Neuronal stem cell (in vitro differentiated cells): Measurements from ENCODE around the gene KCNIP2.

Experiments used
- DNase-seq: peaks from one replicate; pipeline ENCODE4 v3.0.0-alpha.2; 2013; ENCODE audit warnings: low spot score
- H2AFZ ChIP-seq: one replicate; pipeline ENCODE4 v1.6.1; 2013; ENCODE audit warnings: mild to moderate bottlenecking, low read length, inconsistent platforms
- H2AK5ac ChIP-seq: 2 replicates; pipeline ENCODE4 v1.6.1; 2013; ENCODE audit warnings: low read depth, mild to moderate bottlenecking, inconsistent platforms, low read length, moderate library complexity, mixed read lengths
- H2BK120ac ChIP-seq: 2 replicates; pipeline ENCODE4 v1.6.1; 2013; ENCODE audit warnings: low read depth, mild to moderate bottlenecking, inconsistent platforms, low read length, moderate library complexity, mixed read lengths
- H2BK12ac ChIP-seq: one replicate; pipeline ENCODE4 v1.6.1; 2013; ENCODE audit warnings: low read length, inconsistent platforms
- H2BK15ac ChIP-seq: 2 replicates; pipeline ENCODE4 v1.6.1; 2013; ENCODE audit warnings: mild to moderate bottlenecking, low read length, inconsistent platforms, mixed read lengths
- H2BK5ac ChIP-seq: one replicate; pipeline ENCODE4 v1.6.1; 2013; ENCODE audit warnings: inconsistent platforms, mild to moderate bottlenecking, low read length, moderate library complexity
- H3K14ac ChIP-seq: one replicate; pipeline ENCODE4 v1.6.1; 2013; ENCODE audit warnings: low read length, inconsistent platforms
- H3K18ac ChIP-seq: 2 replicates; pipeline ENCODE4 v1.6.1; 2013; ENCODE audit warnings: low read length, inconsistent platforms
- H3K23ac ChIP-seq: 2 replicates; pipeline ENCODE4 v1.6.1; 2013; ENCODE audit warnings: low read depth, mild to moderate bottlenecking, mixed read lengths, low read length, inconsistent platforms; ENCODE audit not compliant: poor library complexity
- H3K27ac ChIP-seq: replicated peaks from 3 replicates; pipeline ENCODE4 v1.5.1; 2013; ENCODE audit warnings: low read length, inconsistent platforms
- H3K27me3 ChIP-seq, 3 experiments: 2 replicates each; pipeline ENCODE4 v1.6.1; 2013; ENCODE audit warnings: low read length in 3 of 3, mild to moderate bottlenecking in 2 of 3, inconsistent platforms in 1 of 3, low read depth in 1 of 3, mixed read lengths in 1 of 3, moderate library complexity in 1 of 3; ENCODE audit not compliant: control insufficient read depth in 3 of 3, insufficient read depth in 3 of 3
- H3K36me3 ChIP-seq, 2 donors: replicated peaks in 1 of 2; 2 replicates each; pipeline ENCODE4 v1.6.1; 2013; ENCODE audit warnings: low read length in 2 of 2; ENCODE audit not compliant: control insufficient read depth in 2 of 2, insufficient read depth in 2 of 2
- H3K4ac ChIP-seq: 2 replicates; pipeline ENCODE4 v1.6.1; 2013; ENCODE audit warnings: inconsistent platforms, mild to moderate bottlenecking, low read length, moderate library complexity
- H3K4me1 ChIP-seq, 2 donors: 1 replicate in 1 of 2; 2 replicates in 1 of 2; pipeline ENCODE4 v1.6.1; 2013; ENCODE audit warnings: low read length in 2 of 2, low read depth in 1 of 2; ENCODE audit not compliant: control insufficient read depth in 2 of 2, insufficient read depth in 1 of 2
- H3K4me2 ChIP-seq: one replicate; pipeline ENCODE4 v1.6.1; 2013; ENCODE audit warnings: mild to moderate bottlenecking, low read length, inconsistent platforms; ENCODE audit not compliant: insufficient read depth, poor library complexity, severe bottlenecking
- H3K4me3 ChIP-seq, 2 donors: 2 replicates each; pipeline ENCODE4 v1.5.1; 2013; ENCODE audit warnings: low read length in 2 of 2, mild to moderate bottlenecking in 2 of 2, inconsistent platforms in 1 of 2, moderate library complexity in 1 of 2
- H3K79me1 ChIP-seq: one replicate; pipeline ENCODE4 v1.6.1; 2013; ENCODE audit warnings: low read depth, mild to moderate bottlenecking, inconsistent platforms, low read length, moderate library complexity
- H3K9ac ChIP-seq: one replicate; pipeline ENCODE4 v1.6.1; 2013; ENCODE audit warnings: mild to moderate bottlenecking, low read depth, low read length, inconsistent platforms; ENCODE audit not compliant: poor library complexity
- H3K9me3 ChIP-seq, 2 donors: replicated peaks in 1 of 2; 2 replicates each; pipeline versions ENCODE3 to v1.6.1; 2013; ENCODE audit warnings: low read length in 2 of 2, mild to moderate bottlenecking in 2 of 2, inconsistent platforms in 1 of 2, low read depth in 1 of 2, mixed read lengths in 1 of 2, moderate library complexity in 1 of 2; ENCODE audit not compliant: control insufficient read depth in 2 of 2, insufficient read depth in 1 of 2
- H4K8ac ChIP-seq: one replicate; pipeline ENCODE4 v1.6.1; 2013; ENCODE audit warnings: low read depth, mild to moderate bottlenecking, inconsistent platforms, low read length, moderate library complexity
- H4K91ac ChIP-seq: one replicate; pipeline ENCODE4 v1.6.1; 2013; ENCODE audit warnings: low read length, low read depth, mild to moderate bottlenecking, inconsistent platforms; ENCODE audit not compliant: poor library complexity
- WGBS, 2 donors: extraction: QIAGEN DNeasy Blood & Tissue Kit; methylation state at CpG; one replicate each; pipeline ENCODE4 v1.1.7; 2013; ENCODE audit warnings: missing lambda C conversion rate in 2 of 2, mixed read lengths in 1 of 2; ENCODE audit not compliant: insufficient read length in 2 of 2, insufficient replicate concordance in 1 of 2; ENCODE audit errors: extremely low coverage in 2 of 2; 5-methylcytosine and 5-hydroxymethylcytosine counted together

KCNIP2 gene

DNA sequence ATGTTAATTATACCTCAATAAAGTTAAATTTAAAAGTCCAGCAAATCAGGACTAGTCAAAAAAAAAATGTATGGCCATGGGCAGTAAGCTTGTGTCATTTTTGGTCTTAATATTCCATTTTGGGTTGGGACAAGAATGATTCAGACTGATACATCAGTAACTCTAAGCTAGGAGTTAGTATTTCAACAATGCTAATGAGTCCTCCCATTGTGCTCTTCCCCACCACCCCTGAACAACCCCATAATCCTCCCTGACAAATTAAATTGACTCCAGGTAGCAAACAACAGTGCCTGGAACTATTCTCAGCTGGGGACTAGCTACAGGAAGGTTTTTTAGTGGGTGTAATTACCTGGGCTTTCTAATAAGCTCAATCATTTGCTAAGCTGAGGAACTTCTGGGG, 30.7 kb upstream of the KCNIP2 start:
- H3K27ac ChIP-seq, result no peak overlapping the region

DNA sequence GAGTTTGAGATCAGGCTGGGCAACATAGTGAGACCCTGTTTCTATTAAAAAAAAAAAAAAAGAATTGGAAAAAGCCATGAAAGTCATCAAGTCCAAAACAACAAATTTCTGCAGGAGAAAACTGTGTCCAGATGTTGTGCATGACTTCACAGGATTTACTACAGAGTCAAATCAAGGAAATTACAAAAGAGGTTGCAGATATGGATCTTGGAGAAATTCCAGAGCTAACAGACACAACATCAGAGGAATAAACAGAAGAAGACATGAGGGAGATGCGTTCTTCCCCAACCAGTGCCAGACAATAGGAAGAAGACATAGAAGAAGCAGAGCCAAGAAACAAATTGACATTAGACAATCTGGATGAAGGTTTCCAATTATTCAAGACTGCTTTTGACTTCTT, 24.3 kb upstream of the KCNIP2 start:
- H3K27ac ChIP-seq, result no peak overlapping the region
- H2BK120ac ChIP-seq, result no peak overlapping the region
- H3K9ac ChIP-seq, result no peak overlapping the region
- H3K9me3 ChIP-seq, result no peaks in the 10 kb centered on the region
- no peaks in the 10 kb centered on the region for H3K4me1 ChIP-seq
- DNase-seq, result no peak
- no peaks in the 10 kb centered on the region for H3K27me3 ChIP-seq
- H2BK5ac ChIP-seq, result no peak overlapping the region
- no CpG with 5 or more reads among the region's 1 CpG for WGBS, 2 donors
- H3K4me2 ChIP-seq, result no peak overlapping the region
- no peaks in the 10 kb centered on the region for H3K79me1 ChIP-seq
- no peak overlapping the region for H2AK5ac ChIP-seq
- no peak overlapping the region for H3K18ac ChIP-seq
- H2BK15ac ChIP-seq, result no peak overlapping the region
- H2BK12ac ChIP-seq, result no peak overlapping the region
- H2AFZ ChIP-seq, result no peak overlapping the region
- H3K4ac ChIP-seq, result no peak overlapping the region
- H3K14ac ChIP-seq, result no peak overlapping the region
- no peak overlapping the region for H3K4me3 ChIP-seq
- no peaks in the 10 kb centered on the region for H3K36me3 ChIP-seq
- no peak overlapping the region for H4K91ac ChIP-seq
- no peak overlapping the region for H4K8ac ChIP-seq
- H3K23ac ChIP-seq, result no peak overlapping the region

More for the DNA sequence above, 30.7 kb upstream of the KCNIP2 start:
- Histone ChIP-seq H3K14ac (no peak overlapping the region), H3K4me1 (peaks cover 5 to 8% of the 10 kb centered on the region in 2 donors), H2BK12ac (no peak overlapping the region), H3K79me1 (no peaks in the 10 kb centered on the region), H3K36me3 (no peaks in the 10 kb centered on the region), H4K91ac (no peak overlapping the region), H3K4ac (no peak overlapping the region), H3K9ac (no peak overlapping the region), H2AK5ac (no peak overlapping the region), H3K27me3 (no peaks in the 10 kb centered on the region), H3K18ac (no peak overlapping the region), H2AFZ (no peak overlapping the region), H3K9me3 (no peaks in the 10 kb centered on the region), H3K4me3 (no peak overlapping the region), H4K8ac (no peak overlapping the region), H3K23ac (no peak overlapping the region), H3K4me2 (no peak overlapping the region), H2BK15ac (no peak overlapping the region), H2BK120ac (no peak overlapping the region), H2BK5ac (no peak overlapping the region)
- DNase-seq, result no peak

DNA sequence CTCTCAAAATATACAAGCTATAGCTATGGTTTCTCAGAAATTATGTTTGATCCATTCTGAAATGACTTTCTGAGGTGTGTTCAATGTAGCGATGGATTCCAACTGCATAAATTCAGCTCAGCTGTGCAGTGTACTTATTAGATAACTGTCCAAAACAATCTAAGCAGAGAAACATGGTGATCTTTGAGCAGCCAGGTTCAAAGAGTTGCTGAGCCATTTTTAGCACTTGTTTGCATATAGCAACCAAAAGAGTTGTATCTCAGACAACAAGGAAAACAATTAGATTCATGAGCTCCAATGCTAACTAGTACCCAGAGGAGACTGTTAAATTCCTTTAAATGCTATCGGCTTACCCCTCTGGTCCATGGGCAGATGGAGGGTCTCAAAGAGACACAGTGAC, 15.9 kb upstream of the KCNIP2 start:
- WGBS, 2 donors, result no CpG with 5 or more reads among the region's 2 CpGs
- H2BK120ac ChIP-seq, result no peak overlapping the region
- no peaks in the 10 kb centered on the region for H3K79me1 ChIP-seq
- no peak overlapping the region for H3K18ac ChIP-seq
- H3K4me1 ChIP-seq, result peaks cover 0 to 2% of the 10 kb centered on the region in 2 donors
- no peak overlapping the region for H3K23ac ChIP-seq
- H3K4me3 ChIP-seq, result no peak overlapping the region
- H4K91ac ChIP-seq, result no peak overlapping the region
- no peak overlapping the region for H4K8ac ChIP-seq
- H2BK15ac ChIP-seq, result no peak overlapping the region
- peaks cover 0 to 13% of the 10 kb centered on the region in 2 donors for H3K9me3 ChIP-seq
- no peak overlapping the region for H3K9ac ChIP-seq
- no peak for DNase-seq
- no peaks in the 10 kb centered on the region for H3K27me3 ChIP-seq
- H3K14ac ChIP-seq, result no peak overlapping the region
- no peaks in the 10 kb centered on the region for H3K36me3 ChIP-seq
- no peak overlapping the region for H2AFZ ChIP-seq
- no peak overlapping the region for H3K4me2 ChIP-seq
- no peak overlapping the region for H3K4ac ChIP-seq
- no peak overlapping the region for H2BK5ac ChIP-seq
- H2AK5ac ChIP-seq, result no peak overlapping the region
- H3K27ac ChIP-seq, result no peak overlapping the region
- H2BK12ac ChIP-seq, result no peak overlapping the region

DNA sequence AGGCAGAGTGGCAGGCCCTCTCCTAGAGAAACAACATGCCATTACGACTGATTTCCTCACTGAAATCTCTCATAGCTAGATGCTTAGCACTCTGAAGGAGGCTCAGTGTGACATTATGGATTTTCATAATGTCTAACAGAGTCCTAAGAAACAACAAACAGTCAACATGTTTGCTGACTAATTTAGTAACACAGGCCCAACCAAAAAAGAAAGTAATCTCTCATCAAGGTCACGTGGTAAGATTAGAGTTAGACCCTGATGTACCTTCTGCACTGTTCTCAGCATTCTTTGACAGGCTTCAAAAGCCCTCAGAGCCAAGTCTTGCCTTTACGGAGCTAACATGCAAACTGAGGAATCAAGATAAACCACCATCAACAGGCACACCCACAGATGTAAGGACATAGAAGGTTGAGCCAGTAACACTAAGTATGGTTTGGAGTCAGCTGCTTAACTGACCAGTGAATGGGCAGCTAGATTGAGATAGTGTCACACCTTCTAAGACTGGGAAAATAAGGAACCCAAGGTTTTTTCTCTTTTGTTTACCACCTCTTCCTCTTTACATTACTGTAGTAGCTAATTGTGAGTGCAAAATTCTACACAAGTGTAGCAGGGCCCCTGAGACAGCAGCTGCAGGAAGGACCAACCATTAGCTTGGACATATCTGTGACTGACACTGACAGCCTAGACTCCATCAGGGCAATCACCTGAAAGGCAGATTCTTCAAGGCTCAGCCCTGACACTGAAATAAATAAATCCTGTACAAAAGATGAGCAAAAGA, 15.3 kb upstream of the KCNIP2 start:
- no peak overlapping the region for H2BK120ac ChIP-seq
- H3K23ac ChIP-seq, result no peak overlapping the region
- H2BK15ac ChIP-seq, result no peak overlapping the region

More for the DNA sequence above, 15.3 kb upstream of the KCNIP2 start:
- Histone ChIP-seq H3K36me3 (no peaks in the 10 kb centered on the region), H3K79me1 (no peaks in the 10 kb centered on the region), H3K9ac (no peak overlapping the region), H3K4me2 (no peak overlapping the region), H3K4ac (no peak overlapping the region), H2BK5ac (no peak overlapping the region), H3K4me3 (no peak overlapping the region), H4K91ac (no peak overlapping the region), H3K27ac (no peak overlapping the region), H3K9me3 (peaks cover 0 to 13% of the 10 kb centered on the region in 2 donors), H3K14ac (no peak overlapping the region), H3K4me1 (peaks cover 0 to 2% of the 10 kb centered on the region in 2 donors), H4K8ac (no peak overlapping the region), H2AK5ac (no peak overlapping the region), H2BK12ac (no peak overlapping the region), H2AFZ (no peak overlapping the region), H3K18ac (no peak overlapping the region), H3K27me3 (no peaks in the 10 kb centered on the region)
- WGBS, 2 donors, result no CpG with 5 or more reads among the region's 3 CpGs
- DNase-seq, result no peak
